ENCODE measurements around the gene GMPPA.

- no peak for TF ChIP-seq CTCF (IDR thresholded peaks at IDR 0.05; ENCODE audit: low read depth, low read length)
- peak; percentile 65 for TF ChIP-seq POLR2A (IDR thresholded peaks at IDR 0.05; ENCODE audit: extremely low read depth, insufficient read length)
Measured at GRCh38 chr2:219543596-219544358, 45.1 kb downstream of the GMPPA start, which contains the start of the genes CHPF and TMEM198.
